ENCODE results near the gene AARS2. TPM values are rescaled to one million over a fixed set of nuclear protein-coding genes. Genes with fewer than 3 reads are reported as not detected.

Gene AARS2
- total and polyA plus RNA-seq, 2 of the 4 experiments (the other 2 are of a cell fraction): 9.1 to 10.4 TPM

DNA sequence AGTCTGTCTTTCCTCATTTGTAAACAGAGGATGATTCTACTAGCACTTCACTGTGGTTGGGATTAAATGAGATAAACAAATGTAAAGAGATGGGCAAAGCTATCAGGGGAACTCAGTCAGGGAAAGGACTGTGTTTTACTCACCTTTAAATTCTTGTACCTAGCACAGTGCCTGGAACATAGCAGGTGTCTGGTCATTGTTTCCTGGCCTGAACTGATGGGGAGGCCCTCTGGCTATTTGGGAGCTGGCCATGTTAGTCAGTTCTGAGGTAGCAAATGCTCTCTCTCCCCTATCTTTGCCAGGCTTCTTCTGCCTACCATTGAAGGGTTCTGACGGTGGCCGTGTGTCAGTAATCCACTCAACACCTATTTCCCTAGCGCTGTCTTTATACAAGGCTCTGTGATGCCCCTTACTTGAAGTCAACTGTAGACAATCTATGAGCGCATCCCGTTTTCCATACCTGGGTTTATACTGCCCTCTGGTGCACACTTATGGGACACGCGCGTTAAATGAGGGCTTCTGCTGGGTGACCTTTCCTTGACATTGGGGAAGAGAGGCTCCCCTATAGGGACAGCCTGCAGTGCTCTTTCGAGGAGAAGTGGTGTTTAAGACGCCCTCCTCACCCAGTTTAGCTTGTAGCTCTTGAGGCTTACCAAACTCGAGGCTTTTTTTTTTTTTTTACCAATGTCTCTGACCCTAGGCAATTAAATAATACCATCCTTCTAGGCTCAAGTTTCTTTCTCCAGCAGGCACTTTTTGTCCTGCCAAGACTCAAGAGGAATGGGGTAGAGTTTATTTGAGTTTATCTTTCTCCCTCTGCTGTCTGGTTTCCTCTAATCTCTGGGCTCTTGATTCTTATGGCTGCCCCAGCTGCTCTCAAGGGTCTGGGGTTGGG is 25.3 kb upstream of the AARS2 start (continued):
- TF ChIP-seq, protein P1, sequence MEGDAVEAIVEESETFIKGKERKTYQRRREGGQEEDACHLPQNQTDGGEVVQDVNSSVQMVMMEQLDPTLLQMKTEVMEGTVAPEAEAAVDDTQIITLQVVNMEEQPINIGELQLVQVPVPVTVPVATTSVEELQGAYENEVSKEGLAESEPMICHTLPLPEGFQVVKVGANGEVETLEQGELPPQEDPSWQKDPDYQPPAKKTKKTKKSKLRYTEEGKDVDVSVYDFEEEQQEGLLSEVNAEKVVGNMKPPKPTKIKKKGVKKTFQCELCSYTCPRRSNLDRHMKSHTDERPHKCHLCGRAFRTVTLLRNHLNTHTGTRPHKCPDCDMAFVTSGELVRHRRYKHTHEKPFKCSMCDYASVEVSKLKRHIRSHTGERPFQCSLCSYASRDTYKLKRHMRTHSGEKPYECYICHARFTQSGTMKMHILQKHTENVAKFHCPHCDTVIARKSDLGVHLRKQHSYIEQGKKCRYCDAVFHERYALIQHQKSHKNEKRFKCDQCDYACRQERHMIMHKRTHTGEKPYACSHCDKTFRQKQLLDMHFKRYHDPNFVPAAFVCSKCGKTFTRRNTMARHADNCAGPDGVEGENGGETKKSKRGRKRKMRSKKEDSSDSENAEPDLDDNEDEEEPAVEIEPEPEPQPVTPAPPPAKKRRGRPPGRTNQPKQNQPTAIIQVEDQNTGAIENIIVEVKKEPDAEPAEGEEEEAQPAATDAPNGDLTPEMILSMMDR (conservative IDR thresholded peaks at IDR 0.05; ENCODE audit: low read depth, low read length): peak; percentile 76

DNA sequence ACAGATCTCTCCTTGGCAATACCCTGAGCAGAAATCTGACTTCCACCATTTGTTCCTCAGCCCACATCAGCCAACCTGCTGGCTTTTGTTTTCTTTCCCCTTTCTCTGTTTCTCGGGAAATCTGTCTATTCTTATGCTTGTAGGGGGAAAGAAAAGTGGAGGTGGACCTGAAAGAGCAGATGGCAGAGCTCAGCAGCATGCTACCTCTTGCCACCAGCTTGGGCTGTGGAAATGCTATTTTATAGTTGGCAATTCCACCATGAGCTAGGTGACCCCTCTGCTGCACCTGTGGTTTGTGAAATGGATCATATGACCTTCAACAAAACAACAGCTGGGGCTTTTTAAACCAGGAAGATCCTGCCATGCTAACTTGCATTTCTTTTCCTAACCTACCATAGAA is 22.5 kb upstream of the AARS2 start:
- ChIA-PET CTCF (interaction anchor here (1.2 kb wide), 1 partner anchor 67 kb away, joined by 3 read pairs; no protein-coding TSS in a partner anchor), POLR2A (ENCODE audit: unreplicated experiment) (no interaction called here)
- WGBS, 2 experiments (ENCODE audit: extremely low coverage in 2 of 2, insufficient read length in 1 of 2): no CpG with 5 or more reads among the region's 1 CpG
- H2AFZ ChIP-seq (replicated peaks; ENCODE audit: low read length, poor library complexity): no peak overlapping the region
- H4K20me1 ChIP-seq (ENCODE audit: insufficient read depth, low read length): no peaks in the 10 kb centered on the region
- H3K27ac ChIP-seq (ENCODE audit: insufficient read depth, low read length): no peak overlapping the region
- BruUV-seq (replicated peaks): no TSS peak
- TF ChIP-seq RFX5 (IDR thresholded peaks at IDR 0.05; ENCODE audit: low read depth, low read length): no peak
- H2AK5ac ChIP-seq (ENCODE audit: low read depth, low read length): no peak overlapping the region
- no peaks in the 10 kb centered on the region for H3K9me3 ChIP-seq (ENCODE audit: control insufficient read depth, insufficient read depth, low read length)
- H2BK5ac ChIP-seq (ENCODE audit: low read depth, low read length, poor library complexity, severe bottlenecking): no peak overlapping the region
- H2BK20ac ChIP-seq (ENCODE audit: low read depth, low read length): no peak overlapping the region
- H2BK15ac ChIP-seq (ENCODE audit: low read depth, low read length): no peak overlapping the region
- H2AK9ac ChIP-seq (replicated peaks; ENCODE audit: low read depth, low read length, poor library complexity): no peak overlapping the region
- no peaks in the 10 kb centered on the region for H3K79me1 ChIP-seq (ENCODE audit: low read depth in 1 of 2, low read length in 2 of 2)
- intact Hi-C loops (cut with micrococcal nuclease): no loop called here
- no peak overlapping the region for H3K56ac ChIP-seq (ENCODE audit: extremely low read depth, insufficient read depth, low read length)
- no peak overlapping the region for H3K4me2 ChIP-seq (ENCODE audit: low read depth, low read length)
- H3K14ac ChIP-seq (replicated peaks; ENCODE audit: low read depth, low read length): no peak overlapping the region
- no peak for ATAC-seq (ENCODE audit: low read depth)
- H3K4ac ChIP-seq (ENCODE audit: low read depth, low read length): no peak overlapping the region
- H3K23ac ChIP-seq (ENCODE audit: low read depth, low read length): no peak overlapping the region
- no peak for DNase-seq
- H2BK120ac ChIP-seq (ENCODE audit: low read depth, low read length): no peak overlapping the region
- no peak overlapping the region for H4K8ac ChIP-seq (ENCODE audit: low read depth in 2 of 2, low read length in 2 of 2)
- H4K5ac ChIP-seq (ENCODE audit: low read depth, low read length): no peak overlapping the region
- H3K4me1 ChIP-seq (ENCODE audit: control insufficient read depth, insufficient read depth, low read length): no peaks in the 10 kb centered on the region
- dilution Hi-C loops (cut with HindIII; ENCODE audit: low sequenced_read_pairs, unreplicated experiment): no loop called here
- H3K18ac ChIP-seq (ENCODE audit: low read depth, low read length): no peak overlapping the region
- no peak overlapping the region for H4K91ac ChIP-seq (ENCODE audit: insufficient read depth, low read depth, low read length)
- in situ Hi-C loops (cut with MboI; ENCODE audit: low sequenced_read_pairs): loop anchor here (5.0 to 10.0 kb wide), 2 partner anchors 53 to 171 kb away; no protein-coding TSS in a partner anchor
- H3K9ac ChIP-seq (ENCODE audit: low read depth, low read length): no peak overlapping the region
- peaks cover 52% of the 10 kb centered on the region for H3K27me3 ChIP-seq (ENCODE audit: control insufficient read depth, insufficient read depth, low read length)
- H3K4me3 ChIP-seq (ENCODE audit: insufficient read depth, low read depth, low read length): no peak overlapping the region
- no peaks in the 10 kb centered on the region for H3K36me3 ChIP-seq (ENCODE audit: control insufficient read depth, insufficient read depth, low read length)
- H3K9me1 ChIP-seq (ENCODE audit: insufficient read depth, low read length): no peaks in the 10 kb centered on the region

Measured in IMR-90 (cell line).